ENCODE results near the gene DDX43.
"Not testable (repeated sequence)": the region's sequence is repeated elsewhere in the genome, so short reads cannot be mapped to it uniquely, and the experiment has no call there.

DDX43 gene

GRCh38 chr6:73389854-73390253 is 4.8 kb upstream of the DDX43 start:
- DNase-seq: no peak

GRCh38 chr6:73391675-73392074 is 3.0 kb upstream of the DDX43 start:
- DNase-seq: no peak

DNA sequence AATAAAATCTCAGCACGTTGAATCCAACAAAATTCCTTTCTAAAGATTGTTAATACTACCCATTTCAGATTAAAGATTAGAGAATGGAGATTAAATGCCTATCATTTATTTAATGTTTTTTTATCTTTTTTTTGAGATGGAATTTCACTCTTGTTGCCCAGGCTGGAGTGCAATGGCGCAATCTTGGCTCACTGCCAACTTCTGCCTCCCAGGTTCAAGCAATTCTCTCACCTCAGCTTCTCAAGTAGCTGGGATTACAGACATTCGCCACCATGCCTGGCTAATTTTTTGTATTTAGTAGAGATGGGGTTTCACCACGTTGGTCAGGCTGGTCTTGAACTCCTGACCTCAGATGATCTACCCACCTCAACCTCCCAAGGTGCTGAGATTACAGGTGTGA is 2.4 kb upstream of the DDX43 start:
- DNase-seq: not testable (repeated sequence)

DNA sequence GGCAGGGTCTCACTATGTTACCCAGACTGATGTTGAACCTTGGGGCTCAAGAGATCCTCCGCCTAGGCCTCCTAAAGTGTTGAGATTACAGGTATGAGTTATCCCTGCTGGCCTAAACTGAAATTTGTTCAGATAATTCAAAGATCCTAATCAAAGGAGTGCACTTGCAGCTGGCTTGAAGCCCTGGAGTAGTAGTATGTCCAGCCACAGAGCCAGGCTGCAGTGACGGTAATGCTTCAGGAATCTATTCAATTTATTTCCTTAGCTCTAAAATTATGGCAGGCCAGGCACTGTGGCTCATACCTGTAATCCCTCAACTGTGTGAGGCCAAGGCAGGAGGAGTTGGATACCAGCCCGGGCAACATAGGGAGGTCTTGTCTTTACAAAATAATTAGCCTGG is 1.4 kb upstream of the DDX43 start:
- no peak for DNase-seq

DNA sequence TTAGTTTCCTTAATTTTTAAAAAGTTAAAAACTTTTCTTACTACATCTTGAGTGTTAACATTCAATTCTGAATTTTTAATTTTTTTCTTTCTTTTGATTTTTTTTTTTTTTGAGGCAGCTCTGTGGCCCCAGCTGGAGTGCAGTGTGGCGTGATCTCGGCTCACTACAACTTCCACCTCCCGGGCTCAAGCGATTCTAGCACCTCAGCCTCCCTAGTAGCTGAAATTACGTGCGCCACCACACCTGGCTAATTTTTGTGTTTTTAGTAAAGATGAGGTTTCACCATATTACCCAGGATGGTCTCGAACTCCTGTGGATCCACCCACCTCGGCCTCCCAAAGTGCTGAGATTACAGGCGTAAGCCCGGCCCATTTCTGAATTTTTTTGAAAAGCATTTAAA is 1.2 kb downstream of the DDX43 start:
- no peak for DNase-seq

- no peak for DNase-seq
Measured at GRCh38 chr6:73400656-73401055, 6.0 kb downstream of the DDX43 start.

GRCh38 chr6:73409395-73409794 is 14.8 kb downstream of the DDX43 start:
- no peak for DNase-seq

DNA sequence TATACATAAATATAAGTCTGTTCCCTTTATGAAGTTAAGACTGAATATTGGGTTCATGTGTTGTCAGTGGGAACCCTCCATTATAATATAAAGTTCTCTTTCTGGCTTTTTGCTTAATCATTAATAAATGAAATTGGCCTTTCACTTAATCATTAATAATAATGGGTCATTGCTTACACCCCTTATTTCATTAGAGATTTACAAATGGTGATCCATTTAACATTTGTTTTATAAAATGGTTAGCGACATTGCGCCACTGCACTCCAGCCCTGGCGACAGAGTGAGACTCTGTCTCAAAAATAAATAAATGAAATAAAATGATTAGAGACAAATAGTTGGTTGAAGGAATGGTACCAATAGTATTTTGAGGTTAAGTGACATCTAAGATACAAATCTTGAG is 18.5 kb downstream of the DDX43 start:
- no peak for DNase-seq

DNA sequence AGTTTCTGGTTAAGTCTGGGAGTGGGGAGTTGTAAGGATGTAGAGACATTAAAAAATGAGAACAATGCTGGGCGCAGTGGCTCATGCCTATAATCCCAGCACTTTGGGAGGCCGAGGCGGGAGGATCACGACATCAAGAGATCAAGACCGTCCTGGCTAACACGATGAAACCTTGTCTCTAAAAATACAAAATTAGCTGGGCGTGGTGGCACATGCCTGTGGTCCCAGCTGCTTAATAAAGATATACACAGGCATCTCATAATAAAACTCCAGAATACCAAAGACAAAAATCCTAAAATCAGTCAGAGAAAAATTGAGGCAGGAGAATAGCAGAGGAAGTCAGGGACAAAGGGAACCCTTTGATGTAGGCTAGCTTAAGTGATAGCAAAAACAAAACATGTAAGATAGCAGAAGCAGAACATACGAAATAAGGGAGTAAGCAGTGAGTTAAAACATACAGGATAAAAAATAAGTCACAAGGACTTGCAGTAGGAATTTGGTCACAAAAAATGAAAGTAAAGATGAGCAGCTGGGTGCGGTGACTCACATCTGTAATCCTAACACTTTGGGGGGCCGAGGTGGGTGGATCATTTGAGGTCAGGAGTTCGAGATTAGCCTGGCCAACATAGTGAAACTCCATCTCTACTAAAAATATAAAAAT is 23.6 kb downstream of the DDX43 start:
- DNase-seq: no peak

DNA sequence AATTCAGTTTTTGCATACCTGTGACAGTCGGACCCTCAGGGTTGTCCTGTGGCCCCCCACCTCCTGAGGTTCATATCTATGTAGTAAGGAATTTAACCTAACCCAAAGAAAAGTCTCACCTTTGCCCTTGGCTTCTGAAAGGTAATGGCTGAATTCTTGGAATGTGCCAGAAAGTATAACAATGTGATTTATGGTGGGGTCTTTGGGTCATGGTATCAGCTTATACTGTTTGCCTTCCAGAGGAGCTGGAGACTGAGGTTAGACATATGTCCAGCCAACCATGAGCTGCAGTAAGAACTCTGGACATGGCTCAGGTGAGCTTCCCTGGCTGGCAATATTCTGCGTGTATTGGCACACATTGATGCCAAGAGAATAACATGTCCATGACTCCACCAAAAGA is 26.9 kb downstream of the DDX43 start:
- DNase-seq: no peak

- DNase-seq: no peak
Measured at GRCh38 chr6:73435236-73435635, 40.6 kb downstream of the DDX43 start.

DNA sequence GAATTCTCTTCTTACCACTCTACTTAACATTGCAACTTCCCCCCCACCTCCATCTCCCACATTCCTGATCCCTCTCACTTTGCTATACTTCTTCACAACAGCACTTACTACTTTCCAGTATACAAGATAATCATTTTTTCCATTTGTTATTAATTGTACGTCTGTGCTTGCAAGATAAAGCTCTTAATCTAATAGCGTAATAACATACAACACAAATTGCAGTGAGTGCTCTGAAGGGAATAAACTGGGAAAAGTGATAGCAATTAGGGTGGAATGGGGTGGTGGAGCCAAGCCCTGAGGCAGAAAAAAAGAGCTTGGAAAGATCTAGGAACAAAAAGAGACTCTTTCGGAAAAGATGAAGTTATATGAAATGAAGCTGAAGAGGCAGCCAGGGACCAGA is 48.9 kb downstream of the DDX43 start:
- no peak for DNase-seq

DNA sequence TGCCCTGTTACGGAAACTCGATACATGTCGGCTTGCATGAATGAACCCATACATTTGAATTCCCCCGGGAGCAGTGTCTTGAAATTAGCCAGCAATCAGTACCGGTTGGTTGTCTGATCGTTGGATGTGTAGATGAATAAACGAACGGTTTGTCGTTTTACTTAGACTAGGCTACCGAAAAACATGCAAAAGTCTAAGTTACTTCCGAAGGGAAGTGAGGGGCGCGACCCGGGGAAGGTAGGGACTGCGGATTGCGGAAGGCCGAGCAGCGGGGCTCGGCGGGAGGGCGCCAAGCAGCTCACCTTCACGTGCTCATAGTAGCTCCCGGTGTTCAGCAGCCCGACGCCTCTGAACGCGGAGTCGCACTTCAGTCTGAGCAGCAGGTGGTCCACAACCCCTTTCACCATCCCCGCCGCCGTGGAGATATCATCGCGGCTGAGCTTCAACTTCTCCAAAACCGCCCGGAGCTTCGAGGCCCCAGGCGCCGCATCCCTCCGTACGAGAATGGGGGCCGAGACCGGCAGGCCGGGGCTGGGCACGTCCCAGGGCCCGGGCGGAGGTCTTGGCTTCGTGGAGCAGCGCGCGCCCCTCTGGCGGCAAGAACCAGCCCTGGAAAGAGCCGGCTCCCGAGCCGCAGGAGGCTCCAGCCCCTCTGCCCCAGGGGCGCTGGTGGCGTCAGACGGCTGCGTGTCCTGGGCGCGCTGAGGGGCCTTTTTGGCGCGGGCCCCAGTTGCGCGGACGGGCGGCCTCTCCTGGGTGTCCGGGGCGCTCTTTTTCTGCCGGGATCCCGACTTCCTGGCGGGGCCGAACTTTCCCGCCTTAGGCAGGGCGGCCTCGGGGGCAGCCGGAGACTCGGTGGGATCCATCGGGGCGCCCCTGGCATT is 56.8 kb downstream of the DDX43 start:
- no peak for DNase-seq

DNA sequence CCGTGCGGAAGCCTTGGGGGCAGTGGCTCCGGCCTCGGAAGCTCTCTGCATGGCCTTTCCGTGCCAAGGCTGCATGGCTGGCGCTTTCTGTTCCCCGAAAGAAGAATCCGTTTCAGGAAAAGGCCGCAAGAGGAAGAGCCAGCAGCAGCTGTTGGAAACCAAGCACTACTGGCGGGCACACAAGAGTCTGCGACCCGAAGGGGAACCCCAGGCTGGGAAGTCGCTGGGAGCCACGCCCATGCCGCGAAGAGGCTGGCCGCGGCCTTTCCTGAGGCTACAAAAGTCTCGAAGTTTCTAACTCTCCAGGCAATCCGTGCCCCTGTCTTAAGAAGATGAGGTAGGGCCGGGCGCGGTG is 57.5 kb downstream of the DDX43 start, which contains the start of gene CGAS:
CGAS (minus strand) TSS at position 191 of the 355 bp plus-strand sequence; CDS start at position 75, 116 bp downstream.
- no peak for DNase-seq

DNA sequence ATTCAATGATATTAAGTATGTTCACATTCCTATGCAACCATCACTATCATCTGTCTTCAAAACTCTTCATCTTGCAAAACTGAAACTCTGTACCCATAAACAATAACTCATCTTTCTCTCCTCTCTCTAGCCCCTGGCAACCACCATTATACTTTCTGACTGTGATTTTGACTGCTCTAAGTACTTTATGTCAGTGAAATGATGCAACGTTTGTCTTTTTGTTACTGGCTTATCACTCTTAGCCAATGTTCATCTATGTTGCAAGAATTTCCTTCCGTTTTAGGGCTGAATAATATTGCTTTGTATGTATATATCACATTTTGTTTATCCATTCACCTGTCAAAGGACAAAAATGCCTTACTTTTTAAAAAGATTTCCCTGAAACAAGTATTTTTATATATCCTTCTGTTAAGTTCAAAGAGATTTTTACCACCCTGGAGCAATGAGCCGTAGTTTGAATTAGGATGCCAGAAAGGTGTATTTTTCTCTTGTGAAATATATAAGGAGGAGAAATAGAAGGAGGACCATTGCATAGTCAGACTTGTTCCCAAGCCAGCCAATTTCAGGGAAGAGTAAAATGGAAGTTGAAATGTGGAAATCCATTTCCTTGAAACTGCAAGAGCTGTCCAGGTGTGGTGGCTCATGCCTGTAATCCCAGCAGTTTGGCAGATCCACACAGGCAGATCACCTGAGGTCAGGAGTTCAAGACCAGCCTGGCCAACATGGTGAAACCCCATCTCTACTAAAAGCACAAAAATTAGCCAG is 61.4 kb downstream of the DDX43 start:
- no peak for DNase-seq

- DNase-seq: not testable (repeated sequence)
Measured at GRCh38 chr6:73459474-73459873, 64.8 kb downstream of the DDX43 start.

GRCh38 chr6:73460056-73460455 is 65.4 kb downstream of the DDX43 start:
- no peak for DNase-seq

- peak; percentile 58 to 73 for DNase-seq
Measured at GRCh38 chr6:73461537-73462350, 67.1 kb downstream of the DDX43 start, which contains the start of gene MTO1. Gene MTO1, plus strand, starts transcription at chr6:73461737. Its CDS starts 118 bp downstream, at chr6:73461855.

All from NCI-H187 (cell line).